SIG-M5 treated with dmso at 0.1 percent for 504 hours (cell line): ENCODE measurements around the gene ARMC8.
"Not testable (repeated sequence)": the region's sequence is repeated elsewhere in the genome, so short reads cannot be mapped to it uniquely, and the experiment has no call there.

Experiments used
- DNase-seq: peaks from one replicate; lab custom pipeline; 2025; ENCODE audit not compliant: unreplicated experiment; lab: John Stamatoyannopoulos, UW

Gene ARMC8, protein sequence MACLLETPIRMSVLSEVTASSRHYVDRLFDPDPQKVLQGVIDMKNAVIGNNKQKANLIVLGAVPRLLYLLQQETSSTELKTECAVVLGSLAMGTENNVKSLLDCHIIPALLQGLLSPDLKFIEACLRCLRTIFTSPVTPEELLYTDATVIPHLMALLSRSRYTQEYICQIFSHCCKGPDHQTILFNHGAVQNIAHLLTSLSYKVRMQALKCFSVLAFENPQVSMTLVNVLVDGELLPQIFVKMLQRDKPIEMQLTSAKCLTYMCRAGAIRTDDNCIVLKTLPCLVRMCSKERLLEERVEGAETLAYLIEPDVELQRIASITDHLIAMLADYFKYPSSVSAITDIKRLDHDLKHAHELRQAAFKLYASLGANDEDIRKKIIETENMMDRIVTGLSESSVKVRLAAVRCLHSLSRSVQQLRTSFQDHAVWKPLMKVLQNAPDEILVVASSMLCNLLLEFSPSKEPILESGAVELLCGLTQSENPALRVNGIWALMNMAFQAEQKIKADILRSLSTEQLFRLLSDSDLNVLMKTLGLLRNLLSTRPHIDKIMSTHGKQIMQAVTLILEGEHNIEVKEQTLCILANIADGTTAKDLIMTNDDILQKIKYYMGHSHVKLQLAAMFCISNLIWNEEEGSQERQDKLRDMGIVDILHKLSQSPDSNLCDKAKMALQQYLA

GRCh38 chr3:138187296-138188012 lies at the start of gene ARMC8:
Gene ARMC8 (plus strand): TSS chr3:138187301. CDS start chr3:138187555, 254 bp downstream.
- DNase-seq, result peak; percentile 92

- DNase-seq, result peak; percentile 83
Measured at GRCh38 chr3:138137861-138138260, 49.2 kb upstream of the ARMC8 start.

GRCh38 chr3:138139691-138140090 lies 47.4 kb upstream of the ARMC8 start:
- DNase-seq, result peak; percentile 29

DNA sequence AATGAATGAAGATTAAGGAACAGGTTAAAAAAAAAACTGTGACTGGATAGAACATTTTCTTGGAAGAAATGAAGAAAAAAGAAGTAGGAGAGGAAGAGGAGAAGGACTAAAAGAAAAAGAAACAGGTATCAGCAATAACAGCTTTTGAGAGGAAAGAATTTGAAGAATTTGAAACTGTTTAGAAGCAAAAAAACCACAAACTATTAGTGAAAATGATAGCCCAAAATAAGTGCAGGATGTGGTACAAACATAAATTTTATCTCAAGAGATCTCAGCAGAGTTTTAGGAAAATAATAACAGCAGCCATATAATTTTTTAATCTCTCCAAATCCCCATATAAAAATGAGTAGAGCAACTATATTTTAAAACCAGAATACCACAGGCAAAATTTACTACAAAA lies 46.2 kb upstream of the ARMC8 start:
- no peak for DNase-seq

DNA sequence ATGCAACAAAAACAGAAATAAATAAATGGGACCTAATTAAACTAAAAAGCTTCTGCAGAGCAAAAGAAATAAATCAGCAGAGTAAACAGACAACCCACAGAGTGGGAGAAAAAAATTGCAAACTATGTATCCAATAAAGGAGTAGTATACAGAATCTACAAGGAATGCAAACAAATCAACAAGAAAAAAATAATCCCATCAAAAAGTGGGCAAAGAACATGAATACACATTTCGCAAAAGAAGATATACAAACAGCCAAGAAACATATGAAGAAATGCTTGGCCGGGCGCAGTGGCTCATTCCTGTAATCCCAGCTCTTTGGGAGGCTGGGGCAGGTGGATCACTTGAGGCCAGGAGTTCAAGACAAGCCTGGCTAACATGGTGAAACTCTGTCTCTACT lies 44.9 kb upstream of the ARMC8 start:
- not testable (repeated sequence) for DNase-seq

DNA sequence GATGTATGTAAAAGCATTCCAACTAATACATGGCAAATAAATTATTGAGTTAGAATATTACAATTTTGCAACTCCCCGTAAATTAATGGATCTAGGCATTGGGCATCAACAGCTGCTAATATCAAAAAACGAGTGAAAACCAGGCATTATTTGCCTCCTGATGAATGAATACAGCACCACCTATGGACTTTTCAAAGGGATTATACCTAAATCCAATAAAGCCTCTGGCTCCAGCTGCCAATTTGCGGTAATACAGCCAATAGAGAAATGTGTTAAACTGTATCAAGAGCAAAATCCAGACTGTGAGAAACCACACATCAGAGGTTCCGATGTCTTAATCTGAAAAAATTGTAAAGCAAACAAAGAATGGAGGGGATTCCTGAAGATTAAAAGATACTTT lies 38.6 kb upstream of the ARMC8 start:
- peak; percentile 11 for DNase-seq

- DNase-seq, result no peak
Measured at GRCh38 chr3:138154534-138154933, 32.6 kb upstream of the ARMC8 start.

DNA sequence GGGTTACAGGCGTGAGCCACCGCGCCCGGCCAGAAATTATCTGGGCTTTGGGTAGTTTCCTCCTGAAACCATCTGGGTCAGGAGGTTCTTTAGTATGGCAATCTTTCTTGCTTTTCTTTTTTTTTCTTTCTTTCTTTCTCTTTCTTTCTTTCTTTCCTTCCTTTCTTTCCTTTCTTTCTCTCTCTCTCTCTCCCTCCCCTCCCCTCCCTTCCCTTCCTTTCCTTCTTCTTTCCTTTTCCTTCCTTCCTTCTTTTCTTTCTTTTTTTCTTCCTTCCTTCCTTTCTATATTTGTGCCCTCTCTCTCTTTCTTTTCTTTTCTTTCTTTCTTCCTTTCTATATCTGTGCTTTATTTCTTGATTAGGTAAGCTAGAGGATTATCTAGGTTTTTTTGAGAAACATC lies 29.4 kb upstream of the ARMC8 start:
- no peak for DNase-seq

DNA sequence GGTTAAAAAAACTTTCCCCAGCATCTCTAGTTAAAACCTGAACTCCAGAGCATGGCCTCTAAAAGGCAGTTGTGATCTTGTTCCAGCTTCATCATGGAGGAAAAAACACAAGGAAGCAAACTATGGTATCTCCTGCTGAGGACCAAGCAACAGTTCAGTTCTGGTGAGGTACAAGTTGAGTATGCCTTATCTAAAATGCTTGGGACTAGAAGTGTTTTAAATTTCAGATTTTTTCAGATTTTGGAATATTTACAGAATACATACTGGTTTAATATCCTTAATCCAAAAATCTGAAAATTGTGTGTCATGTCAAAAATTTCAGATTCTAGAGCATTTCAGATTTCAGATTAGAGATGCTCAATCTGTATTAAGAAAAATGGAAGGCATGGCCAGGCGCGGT lies 22.0 kb upstream of the ARMC8 start:
- DNase-seq, result no peak

DNA sequence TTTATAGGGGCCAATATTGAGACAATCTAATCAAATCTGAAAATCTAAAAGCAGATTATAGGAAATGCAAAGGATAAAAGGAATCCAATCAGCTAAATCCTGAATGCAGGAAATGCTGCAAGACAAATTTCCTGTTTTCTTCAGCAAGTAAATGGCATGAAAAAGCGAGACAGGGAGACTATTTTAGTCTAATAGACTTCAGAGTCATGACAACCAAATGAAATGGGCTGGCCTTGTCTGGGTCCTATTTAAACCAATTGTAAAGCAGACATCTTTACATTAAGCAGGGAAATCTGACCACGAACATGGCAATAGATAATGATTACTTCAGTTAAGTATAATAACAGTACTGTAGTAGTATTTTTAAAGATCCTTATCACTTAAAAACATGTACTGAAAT lies 14.5 kb upstream of the ARMC8 start:
- DNase-seq, result no peak

DNA sequence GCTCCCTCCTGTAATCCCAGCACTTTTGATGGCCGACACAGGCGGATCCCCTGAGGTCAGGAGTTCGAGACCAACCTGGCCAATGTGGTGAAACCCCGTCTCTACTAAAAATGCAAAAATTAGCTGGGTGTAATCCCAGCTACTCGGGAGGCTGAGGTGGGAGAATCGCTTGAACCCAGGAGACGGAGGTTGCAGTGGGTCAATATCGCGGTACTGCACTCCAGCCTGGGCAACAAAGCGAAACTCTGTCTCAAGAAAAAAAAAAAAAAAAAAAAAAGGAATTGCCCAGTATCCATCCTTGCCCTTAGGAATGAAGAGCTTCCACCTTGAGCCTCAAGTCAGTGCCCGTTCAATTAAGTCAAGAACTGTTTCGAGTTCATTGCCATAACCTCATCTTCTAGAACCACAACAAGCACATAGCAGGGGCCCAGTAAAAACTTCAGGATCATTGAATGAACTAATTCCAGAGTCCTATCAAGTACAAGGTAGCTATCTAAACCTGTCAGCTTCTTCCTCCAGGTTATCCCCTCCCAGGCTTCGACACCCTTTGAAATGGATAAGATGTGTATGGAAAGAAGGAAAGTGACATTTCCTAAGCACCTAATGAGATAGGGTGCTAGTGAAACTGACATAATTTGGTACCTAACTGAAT lies 13.2 kb upstream of the ARMC8 start:
- peak; percentile 11 for DNase-seq

- DNase-seq, result peak; percentile 90
Measured at GRCh38 chr3:138174421-138175131, 12.5 kb upstream of the ARMC8 start, which contains the start of gene DBR1. Gene DBR1 (minus strand): TSS chr3:138174921. CDS start chr3:138174795, 126 bp downstream.

DNA sequence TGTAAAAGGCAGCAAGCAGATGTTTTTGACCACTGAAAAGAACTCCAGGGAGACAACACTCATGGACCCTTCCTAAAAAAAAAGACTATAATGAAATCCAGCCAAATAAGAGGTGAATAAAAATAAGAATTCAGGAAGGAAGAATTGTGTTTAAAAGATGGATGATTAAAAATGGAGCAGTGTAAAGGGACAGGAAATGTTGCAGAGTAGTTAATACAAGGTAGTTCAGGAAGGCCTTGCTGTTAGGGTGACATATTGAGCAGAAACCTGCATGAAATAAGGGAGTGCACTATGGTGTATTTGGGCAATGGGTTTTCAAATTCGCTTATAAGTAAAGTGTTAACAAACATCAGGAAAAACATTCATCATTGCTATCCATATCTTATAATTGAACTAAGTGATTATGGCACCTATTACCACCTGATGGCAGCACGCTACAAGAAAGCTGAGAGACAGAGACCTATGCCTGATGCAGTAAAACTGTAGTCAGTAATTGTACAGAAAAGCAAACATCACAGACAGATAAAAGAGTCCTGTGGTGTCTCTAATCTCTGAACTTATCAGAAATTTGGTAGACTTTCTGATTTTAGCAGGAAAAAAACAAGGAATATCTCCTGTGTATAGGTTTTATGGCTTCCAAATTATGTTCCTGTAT lies 6.6 kb upstream of the ARMC8 start:
- DNase-seq, result peak; percentile 50

DNA sequence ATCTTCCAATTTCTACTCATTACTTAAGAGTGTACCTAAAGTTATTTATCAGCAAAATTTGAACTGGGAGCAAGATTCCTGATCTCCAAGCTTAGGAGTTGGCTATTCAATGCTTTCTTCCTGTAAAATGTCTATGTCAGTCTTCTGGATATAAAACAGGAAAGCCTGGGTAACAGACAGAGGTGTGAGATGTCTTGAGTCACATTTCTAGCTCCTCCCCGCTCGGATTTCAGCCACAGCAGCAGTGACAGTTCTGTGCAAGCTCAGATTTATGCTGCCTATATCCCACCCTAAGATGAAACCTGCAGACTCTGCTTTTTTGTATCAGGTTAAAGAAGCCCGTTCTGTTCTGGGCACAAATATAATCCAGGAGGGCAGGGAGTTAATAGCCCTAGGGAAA lies 2.1 kb upstream of the ARMC8 start:
- no peak for DNase-seq

DNA sequence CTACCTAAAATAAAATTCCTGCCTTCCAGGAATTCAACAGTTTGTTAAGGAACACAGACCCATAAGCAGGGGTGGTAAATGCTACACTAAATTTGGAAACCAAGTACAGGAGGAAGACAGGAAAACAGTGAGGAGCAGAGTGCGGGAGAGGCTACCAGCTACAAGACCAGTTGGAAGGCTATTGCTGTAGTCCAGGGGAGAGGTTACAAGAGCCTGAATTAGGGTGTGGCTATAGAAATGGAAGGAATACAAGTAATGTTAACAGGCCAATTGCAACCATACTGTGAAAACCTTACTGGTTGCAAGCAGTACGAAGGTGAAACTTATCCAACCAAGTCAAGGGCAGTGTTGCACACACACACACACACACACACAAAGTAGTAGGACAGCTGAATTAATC lies 880 bp upstream of the ARMC8 start:
- no peak for DNase-seq

GRCh38 chr3:138186803-138187295 lies 252 bp upstream of the ARMC8 start:
- DNase-seq, result peak; percentile 63

- peak; percentile 42 for DNase-seq
Measured at GRCh38 chr3:138188013-138188730, 1.1 kb downstream of the ARMC8 start.

DNA sequence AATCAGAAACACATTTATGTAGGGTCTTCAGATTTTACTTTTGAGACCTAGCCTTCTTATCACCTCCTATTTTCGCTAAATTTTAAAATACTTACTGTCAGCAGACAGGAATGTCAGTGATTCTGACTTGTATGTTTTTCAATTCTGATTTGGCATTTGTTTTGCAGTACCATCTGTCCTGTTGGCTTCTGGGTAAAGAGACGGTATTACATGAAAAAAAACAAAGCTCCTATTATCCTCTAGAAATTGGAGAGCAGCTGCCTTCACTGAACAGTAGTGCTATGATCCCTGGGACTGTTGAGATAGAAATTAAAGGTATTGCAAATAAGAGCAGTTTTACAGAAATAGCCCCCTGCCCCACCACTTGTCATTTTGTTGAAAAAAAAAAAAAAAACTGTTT lies 8.4 kb downstream of the ARMC8 start:
- no peak for DNase-seq

GRCh38 chr3:138196023-138196422 lies 8.9 kb downstream of the ARMC8 start:
- no peak for DNase-seq
